GM18508 (cell line): ENCODE data around the gene FILIP1.
"Not testable (repeated sequence)": the region's sequence is repeated elsewhere in the genome, so short reads cannot be mapped to it uniquely, and the experiment has no call there.

Experiments
- ATAC-seq: cut with Tn5 transposase; IDR thresholded peaks from one replicate; pipeline ENCODE4 v1.9.1; 2021; ENCODE audit warnings: moderate number of reproducible peaks; ENCODE audit not compliant: insufficient read depth, unreplicated experiment

The FILIP1 gene

DNA sequence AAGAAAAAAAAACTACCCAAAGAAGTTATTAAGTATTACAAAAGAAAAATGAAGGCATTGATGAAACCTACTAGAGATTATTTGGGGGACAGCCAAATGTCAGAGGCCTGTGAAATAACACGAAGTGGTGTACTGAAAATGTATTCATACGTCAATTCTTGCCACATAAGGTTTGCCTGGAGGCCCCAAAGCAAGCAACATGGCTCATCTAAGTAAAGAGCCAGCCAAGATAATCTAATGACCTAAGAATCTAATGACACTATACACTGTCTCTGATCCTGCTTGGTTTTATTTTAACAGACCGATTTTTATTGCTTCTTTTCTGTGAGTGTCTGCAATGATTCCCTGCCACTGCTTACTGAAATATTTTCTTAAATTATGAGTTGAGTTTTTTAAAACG, 34.7 kb downstream of the FILIP1 start:
- ATAC-seq, result no peak

DNA sequence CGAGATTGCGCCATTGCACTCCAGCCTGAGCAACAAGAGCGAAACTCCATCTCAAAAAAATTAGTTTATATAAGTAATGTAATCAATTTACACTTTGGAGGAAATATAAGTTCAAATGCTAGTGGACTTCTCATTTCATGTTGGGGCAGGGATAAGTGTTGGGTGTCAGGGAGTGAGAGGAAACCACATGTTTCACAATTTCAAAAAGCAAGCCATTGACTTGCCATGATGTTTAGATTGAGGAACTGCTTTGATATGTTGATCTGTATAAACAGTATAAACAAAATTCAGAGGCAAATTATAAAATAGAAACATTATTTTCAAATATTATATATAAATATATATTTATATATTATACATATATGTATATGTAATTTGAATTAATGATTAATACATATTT, 42.7 kb downstream of the FILIP1 start:
- no peak for ATAC-seq

DNA sequence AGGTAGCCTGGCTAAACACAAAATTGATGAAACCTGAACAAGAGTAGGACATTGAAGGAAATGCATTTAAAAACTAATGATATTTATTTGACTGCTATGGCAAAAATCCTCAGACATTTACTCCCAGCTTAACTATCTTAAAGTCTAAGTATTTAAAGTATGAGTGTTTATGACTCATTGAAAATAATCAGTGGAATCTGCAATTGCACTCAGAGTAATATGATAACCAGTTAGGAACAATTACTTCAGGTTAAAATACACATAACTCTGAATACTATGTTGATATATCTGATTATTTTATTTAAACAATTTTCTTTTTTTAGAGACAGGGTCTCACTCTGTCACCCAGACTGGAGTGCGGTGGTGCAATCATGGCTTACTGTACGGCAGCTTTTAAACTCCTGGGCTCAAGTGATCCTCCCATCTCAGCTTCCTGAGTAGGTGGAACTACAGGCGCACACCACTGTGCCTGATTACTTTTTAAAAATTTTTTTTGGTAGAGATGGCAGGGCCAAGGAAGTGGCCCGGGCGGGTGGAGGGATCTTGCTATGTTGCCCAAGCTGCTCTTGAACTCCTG, 43.9 kb downstream of the FILIP1 start:
- no peak for ATAC-seq

DNA sequence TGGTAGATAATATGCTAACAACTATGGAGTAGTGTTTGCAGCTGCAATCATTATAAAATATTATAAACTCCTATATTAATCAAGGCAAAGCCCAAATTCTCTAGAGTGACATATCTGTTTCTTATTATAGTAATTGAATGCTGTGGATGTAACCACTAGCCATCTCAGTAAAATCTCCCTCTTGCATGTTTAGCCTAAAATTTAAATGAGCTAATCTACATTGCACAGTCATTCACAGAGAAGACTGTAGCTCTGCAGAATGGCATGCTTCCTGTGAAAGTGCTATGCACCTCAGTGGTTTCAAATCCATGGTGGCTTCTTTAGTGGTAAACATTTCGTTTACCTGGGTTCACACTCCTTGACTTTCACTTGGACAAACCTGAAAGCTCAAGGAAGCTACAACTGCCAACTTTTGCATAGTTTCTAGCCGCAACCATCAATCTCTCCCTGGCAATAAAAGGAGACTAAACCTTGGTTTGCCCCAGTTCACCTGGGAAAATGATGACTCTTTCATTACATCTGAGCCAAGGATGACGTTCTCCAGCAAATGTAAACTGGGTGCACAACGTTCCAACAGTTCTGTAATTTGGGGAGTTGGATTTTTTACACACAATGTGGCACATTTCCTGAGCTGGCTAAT, 47.2 kb downstream of the FILIP1 start:
- peak; percentile 77 for ATAC-seq

DNA sequence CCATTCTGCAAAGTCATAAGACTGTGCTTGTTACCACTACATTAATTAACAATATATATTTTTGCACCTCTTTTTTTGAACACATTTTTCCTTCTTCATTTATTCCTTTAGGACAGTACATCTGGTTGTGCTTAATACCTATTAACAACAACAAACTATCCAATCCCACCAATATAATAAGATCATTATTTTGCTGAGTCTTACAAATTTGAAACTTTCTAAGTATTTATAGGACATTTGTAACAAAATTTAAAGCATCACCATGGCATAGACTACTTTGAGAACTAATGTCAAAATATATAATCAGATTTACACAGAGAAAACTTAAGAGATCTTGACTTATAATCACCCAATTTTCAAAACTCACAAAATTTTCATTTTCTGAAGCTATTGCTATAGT, 47.9 kb downstream of the FILIP1 start:
- ATAC-seq, result no peak

DNA sequence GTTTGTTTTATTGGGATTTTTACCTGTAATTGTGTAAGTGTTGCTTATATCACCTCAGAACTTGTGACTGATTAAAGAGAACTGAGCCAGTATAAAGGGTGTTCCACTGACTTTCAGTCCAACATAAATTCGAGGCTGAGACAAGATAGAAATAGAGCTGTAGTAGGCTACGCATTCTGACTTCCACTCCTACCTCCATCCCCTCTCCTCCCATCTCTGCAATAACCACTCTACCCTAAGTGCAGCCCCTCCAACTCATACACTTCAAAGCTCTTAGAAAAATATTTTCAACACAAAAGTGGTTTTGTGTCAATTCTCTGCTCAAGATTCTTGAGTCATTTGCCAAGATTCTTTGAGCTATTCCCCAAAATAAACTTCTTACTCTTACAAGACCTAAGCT, 48.7 kb downstream of the FILIP1 start:
- no peak for ATAC-seq

DNA sequence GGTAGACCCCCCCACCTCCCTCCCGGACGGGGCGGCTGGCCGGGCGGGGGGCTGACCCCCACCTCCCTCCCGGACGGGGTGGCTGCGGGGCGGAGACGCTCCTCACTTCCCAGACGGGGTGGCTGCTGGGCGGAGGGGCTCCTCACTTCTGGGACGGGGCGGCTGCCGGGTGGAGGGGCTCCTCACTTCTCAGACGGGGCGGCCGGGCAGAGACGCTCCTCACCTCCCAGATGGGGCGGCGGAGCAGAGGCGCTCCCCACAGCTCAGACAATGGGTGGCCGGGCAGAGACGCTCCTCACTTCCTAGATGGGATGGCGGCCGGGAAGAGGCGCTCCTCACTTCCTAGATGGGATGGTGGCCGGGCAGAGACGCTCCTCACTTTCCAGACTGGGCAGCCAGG, 51.7 kb downstream of the FILIP1 start:
- ATAC-seq, result not testable (repeated sequence)

DNA sequence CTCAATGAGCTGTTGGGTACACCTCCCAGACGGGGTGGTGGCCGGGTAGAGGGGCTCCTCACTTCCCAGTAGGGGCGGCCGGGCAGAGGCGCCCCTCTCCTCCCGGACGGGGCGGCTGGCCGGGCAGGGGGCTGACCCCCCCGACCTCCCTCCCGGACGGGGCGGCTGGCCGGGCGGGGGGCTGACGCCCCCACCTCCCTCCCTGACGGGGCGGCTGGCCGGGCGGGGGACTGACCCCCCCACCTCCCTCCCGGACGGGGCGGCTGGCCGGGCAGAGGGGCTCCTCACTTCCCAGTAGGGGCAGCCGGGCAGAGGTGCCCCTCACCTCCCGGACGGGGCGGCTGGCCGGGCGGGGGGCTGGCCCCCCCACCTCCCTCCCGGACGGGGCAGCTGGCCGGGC, 52.1 kb downstream of the FILIP1 start:
- not testable (repeated sequence) for ATAC-seq

DNA sequence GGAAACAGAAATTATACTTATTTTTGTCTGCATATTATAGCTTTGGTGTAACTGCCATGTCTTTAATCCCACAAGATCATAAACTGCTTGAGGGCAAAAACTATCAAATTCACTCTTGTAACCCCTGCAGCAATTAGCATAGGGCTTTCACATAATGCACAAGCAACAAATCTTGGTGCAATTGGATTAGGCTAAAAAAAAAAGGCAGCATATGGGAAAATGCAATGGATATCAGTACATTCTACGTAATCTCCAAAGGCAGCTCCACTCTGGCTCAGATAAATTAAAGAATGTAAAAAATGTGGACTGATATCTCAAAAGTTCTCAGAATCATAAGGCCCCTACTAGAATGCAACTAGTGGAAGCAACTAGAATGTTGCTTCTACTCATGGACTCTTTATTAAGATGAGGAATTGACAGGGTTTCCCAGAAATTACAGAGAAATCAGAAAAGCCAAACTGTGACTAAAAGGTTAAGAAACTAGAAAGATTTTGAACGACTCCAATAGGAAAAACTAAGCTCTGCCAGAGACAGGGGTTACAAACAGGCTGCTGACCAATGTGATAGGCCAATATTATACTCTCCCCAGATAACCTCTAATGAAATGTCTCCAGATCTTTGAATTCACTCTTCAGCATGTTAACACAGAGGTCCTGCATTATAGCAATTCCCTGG, 55.0 kb downstream of the FILIP1 start:
- no peak for ATAC-seq

DNA sequence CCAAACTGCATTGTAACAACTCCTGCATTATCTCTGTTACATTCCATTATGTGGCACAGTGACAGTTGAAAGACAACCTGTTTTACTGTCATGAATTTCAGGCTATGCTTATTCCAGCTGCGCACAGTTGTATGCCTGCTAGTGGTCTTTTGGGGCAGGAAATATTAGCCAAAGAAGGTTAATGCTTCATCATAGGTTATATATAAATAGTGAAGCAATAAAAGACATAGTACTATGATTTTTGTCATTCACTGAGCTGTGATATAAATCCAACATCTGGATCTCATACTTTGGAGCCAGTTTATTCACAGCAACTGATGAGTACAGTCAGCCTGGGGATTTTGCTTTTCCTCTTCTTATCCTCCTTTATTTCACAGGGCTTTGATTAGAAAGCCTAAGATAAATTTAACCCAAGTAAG, 55.6 kb downstream of the FILIP1 start:
- ATAC-seq, result no peak

DNA sequence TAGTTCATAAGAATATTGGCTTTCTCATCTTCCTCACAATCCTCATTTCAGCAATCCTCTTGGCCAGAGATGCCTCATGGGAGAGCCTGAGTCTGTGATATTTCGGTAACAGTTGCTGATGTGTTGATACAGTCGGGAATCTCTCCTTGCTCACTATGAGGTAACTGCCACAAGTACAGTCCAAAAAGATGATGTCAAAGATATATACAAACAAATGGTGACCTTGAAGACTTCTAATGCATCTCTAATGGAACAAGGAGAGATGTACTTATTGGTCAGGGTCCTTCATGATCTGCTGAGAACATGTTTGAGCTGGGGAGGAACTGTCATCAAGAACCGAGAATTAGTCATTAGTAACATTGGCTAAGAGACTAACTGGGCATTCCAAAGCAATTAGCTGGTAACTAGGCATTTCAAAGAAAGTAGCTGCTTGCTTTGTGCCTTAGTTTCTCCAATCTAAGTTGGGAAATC, 56.1 kb downstream of the FILIP1 start:
- ATAC-seq, result no peak

DNA sequence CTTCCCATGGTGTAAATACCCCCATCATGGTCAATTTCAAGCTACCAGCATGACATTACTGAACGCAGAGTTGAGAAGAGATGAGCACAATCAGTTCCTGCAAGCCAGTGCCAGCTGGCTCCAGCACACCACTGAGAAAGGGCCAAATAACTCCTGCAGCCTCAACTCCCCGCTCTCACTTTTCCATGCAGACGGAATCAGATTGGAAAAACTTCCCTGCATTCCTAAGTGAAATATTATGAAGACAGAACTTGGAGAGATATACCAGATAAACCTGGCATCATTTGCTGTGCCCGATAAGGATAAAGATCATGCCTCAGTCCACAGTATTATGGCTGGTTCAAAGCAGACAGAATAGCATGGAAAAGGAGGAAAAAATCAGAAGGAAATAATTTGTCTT, 56.7 kb downstream of the FILIP1 start:
- ATAC-seq, result no peak

DNA sequence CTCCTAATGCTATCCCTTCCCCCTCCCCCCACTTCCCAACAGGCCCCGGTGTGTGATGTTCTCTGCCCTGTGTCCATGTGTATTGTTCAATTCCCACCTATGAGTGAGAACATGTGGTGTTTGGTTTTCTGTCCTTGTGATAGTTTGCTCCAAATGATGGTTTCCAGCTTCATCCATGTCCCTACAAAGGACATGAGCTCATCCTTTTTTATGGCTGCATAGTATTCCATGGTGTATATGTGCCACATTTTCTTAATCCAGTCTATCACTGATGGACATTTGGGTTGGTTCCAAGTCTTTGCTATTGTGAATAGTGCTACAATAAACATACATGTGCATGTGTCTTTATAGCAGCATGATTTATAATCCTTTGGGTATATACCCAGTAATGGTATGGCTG, 60.8 kb downstream of the FILIP1 start:
- not testable (repeated sequence) for ATAC-seq

DNA sequence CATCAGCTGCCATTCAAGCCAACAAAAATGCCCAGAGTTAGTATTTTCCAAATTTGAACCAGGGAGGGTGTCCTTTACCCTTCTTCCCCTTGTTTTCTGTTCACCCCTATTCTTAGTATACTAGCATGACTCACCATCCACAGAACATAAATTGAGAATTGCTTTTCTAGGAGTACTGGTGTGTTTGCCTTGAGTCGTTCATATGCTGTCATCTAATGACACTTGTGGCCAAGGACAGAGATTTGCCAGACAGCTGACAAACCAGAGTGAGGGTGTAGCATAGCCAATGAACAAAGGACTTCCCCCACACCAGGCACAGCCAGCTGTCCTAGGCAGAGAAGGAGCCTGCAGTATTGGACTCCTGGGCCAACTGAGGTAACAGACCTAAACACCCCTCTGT, 62.2 kb downstream of the FILIP1 start:
- ATAC-seq, result no peak

DNA sequence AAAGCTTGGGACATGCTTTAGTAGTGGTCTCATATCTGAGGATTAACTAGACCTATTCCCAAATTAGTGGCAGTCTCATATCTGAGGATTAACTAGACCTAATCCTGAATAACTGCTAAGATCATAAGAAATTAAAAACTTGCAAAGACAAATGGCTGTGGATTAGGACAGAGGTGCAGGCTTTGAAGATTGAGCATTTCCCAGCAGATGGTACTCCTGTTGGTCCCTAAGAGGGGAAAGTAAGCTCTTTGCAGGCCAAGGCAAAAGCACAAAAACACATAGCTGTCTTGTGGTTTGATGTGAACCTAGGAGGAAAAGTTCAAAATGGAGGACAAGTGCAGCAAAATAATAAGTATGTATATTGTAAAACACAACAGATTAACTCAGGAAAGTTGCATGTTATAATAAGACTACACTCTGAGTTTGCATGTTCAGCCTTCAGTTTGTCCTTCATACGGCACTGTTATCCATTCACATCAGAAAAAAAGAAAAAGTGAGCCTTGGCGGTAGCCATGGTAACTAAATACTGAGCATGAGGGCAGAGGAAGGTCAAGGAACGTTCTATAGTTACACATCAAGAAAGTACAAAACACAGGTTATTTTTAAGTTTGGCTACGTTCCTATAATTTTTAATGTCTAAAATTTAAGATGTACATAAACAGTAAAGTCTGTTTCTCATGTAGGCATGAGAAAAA, 62.8 kb downstream of the FILIP1 start:
- no peak for ATAC-seq

DNA sequence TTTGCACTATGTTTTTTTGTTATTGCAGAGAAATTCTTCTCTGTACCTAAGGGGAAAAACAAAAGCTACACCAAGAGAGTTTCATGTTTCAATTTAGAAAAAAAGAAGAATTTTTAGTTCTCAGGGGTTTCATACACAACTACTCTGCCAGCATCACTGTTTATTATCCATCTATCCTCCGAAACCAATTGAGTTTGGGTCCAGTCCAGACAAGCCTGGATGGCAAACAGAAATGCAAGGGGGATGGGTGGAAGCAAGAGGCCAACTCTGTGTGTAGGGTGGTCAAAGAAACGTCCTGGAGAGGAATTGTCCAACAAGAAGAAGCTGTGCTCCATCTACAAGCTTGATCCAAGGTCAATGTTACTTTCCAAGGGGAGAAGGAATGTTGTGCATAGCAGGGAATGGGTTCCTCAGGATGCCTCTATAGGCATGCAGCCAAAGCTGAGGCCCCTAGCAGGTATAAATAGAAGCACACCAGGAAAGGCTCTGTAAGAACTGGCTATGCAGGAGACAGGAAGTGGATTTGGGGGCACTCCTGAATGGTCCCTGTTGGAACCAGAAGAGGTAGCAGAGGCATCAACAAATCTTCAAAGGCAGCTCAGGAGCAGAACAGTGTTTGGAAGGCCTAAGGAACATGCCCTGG, 64.4 kb downstream of the FILIP1 start:
- ATAC-seq, result no peak

DNA sequence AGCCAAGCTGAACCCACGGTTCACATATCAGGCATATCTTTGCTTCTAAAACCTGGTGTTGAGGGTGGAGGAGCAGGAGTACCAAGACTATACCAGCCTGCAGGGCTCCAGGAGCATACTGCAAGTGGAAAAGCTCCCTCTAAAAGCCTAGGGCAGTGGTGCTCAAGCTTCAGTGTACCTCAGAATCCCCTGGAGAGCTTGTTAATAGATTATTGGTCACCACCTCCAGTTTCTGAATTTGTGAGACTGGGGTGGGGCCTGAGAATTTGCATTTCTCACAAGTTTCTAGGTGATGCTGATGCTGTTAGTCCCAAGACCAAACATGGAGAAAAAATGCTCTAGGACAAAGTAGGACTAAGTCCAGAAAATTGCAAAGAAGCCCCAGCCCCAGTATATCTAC, 65.4 kb downstream of the FILIP1 start:
- no peak for ATAC-seq

DNA sequence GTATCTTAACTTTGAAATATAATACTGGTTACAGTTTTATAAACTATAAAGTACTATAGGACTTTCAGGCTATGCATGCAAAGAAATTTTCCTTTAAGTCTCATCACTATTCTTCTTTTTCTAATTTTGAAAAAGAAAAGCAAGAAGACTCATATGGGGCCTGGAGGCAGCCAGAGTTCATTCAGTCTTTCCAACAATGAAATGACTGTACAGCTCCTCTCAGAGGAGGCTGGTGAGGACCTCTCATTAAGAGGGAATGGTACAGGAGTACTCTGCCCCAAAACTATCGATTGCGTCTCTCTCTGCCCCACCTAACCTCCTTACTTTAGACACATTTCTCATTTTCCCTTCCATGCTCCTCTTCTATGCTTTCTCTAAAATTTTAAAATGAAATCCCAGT, 66.3 kb downstream of the FILIP1 start:
- ATAC-seq, result no peak

DNA sequence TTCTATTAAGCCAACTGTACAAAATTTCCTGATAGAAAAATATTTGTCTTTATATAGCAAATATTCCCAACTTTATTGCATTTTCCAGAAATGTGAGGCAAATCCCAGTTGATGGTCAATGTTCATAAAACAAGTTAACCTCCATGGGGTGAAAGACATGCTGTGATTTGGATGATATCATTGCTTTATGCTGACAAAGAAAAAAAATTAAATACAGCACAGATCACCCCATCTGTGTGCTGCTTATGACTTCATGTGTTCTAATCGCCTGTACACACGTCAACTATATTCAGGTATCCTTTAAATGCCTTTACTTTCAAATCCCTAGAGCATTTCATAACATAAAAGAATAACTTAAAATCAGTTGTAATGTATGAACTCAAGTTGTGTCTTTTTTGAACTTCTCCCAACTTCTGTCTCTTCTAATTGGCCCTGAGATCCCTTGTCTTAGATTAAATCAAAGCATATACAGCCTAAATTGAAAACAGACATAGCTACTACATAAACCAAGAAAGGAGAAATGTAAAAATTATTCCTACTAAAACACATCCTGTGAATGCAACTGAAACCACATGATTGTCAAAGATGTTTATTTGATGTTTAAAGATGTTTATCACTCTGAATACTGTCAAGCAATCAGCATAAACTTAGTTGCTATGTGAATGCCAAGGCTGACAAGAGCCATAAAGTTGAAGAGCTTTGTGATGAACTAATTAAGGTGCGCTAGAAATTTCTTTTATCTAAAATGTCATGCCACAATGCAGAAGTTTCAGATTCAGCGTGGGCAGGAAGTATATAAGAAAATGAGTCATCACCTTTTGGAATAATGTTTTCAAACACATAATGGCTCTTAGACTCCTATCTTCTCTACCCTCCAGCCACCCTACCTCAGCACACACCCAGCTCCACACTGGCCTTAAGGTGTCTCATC, 68.7 kb downstream of the FILIP1 start:
- no peak for ATAC-seq

DNA sequence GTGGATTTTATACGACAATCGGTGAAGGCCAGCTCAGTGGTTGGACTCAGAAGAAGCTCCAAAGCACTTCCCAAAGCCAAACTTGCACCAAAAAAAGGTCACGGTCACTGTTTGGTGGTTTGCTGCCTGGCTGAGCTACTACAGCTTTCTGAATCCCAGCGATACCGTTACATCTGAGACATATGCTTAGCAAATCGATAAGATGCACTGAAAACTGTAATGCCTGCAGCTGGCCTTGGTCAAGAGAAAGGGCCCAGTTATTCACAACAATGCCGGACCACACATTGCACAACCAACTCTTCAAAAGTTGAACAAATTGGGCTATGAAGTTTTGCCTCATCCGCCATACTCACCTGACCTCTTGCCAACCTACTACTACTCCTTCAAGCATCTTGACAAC, 70.2 kb downstream of the FILIP1 start:
- ATAC-seq, result no peak
